Body of pancreas (tissue), 4 donors: ENCODE results near the gene NGDN. TPM values are rescaled to one million over a fixed set of nuclear protein-coding genes. Genes with fewer than 3 reads are reported as not detected.

Experiments used
- ATAC-seq: fragments of 150-250 bp; one replicate; pipeline ENCODE4 v1.9.1; 2016
- DNase-seq, 4 donors: peaks; one replicate each; pipeline ENCODE4 v3.0.0-alpha.2; 2019
- H3K27ac ChIP-seq, 4 donors: fragments of 200-600 bp; sonication (generic); 1 replicate in 3 of 4; 2 replicates in 1 of 4; pipeline versions ENCODE4 v1.5.1 to v1.6.1; 2016 to 2019; ENCODE audit warnings: mild to moderate bottlenecking in 1 of 4, mixed read lengths in 1 of 4, moderate library complexity in 1 of 4
- H3K27me3 ChIP-seq, 2 donors: fragments of 200-600 bp; sonication (generic); one replicate each; pipeline ENCODE4 v1.6.0; 2016; ENCODE audit warnings: mild to moderate bottlenecking in 1 of 2
- H3K36me3 ChIP-seq, 2 donors: fragments of 200-600 bp; sonication (generic); replicated peaks in 1 of 2; 2 replicates each; pipeline ENCODE4 v1.5.1; 2016; ENCODE audit warnings: low read depth in 2 of 2; ENCODE audit not compliant: insufficient read depth in 1 of 2
- H3K4me1 ChIP-seq: fragments of 200-600 bp; sonication (generic); one replicate; pipeline ENCODE4 v1.6.0; 2016
- H3K4me3 ChIP-seq, 2 donors: fragments of 200-600 bp; sonication (generic); 1 replicate in 1 of 2; 2 replicates in 1 of 2; pipeline ENCODE4 v1.5.1; 2016 to 2019
- H3K9me3 ChIP-seq, 3 donors: fragments of 200-600 bp; sonication (generic); 1 replicate in 2 of 3; 2 replicates in 1 of 3; pipeline ENCODE4 v1.5.1; 2016
- POLR2A ChIP-seq, 3 donors: fragments of 450-650 bp; IDR thresholded peaks; one replicate each; pipeline ENCODE4 v1.6.1; 2016; ENCODE audit warnings: antibody characterized with exemption in 3 of 3, mild to moderate bottlenecking in 2 of 3
- WGBS, 2 donors: methylation state at CpG; one replicate each; pipeline ENCODE4 v1.1.5; 2017; 5-methylcytosine and 5-hydroxymethylcytosine counted together
- intact Hi-C: fragments of 100-400 bp; cut with DNase I; formaldehyde crosslinking; loops from one replicate; pipeline ENCODE4 v1.15.1; 2023
- total RNA-seq, 2 donors: library from RNA; depleted of rRNA; stranded (reverse); fragments of >200 nt; gene quantifications; one replicate each; pipeline ENCODE4 v1.1.0, GENCODE V29; 2016
- TF ChIP-seq, protein P1 (sequence below), 7 experiments: fragments of 450-650 bp in 4 of 7; fragments of 200-600 bp in 3 of 7; sonication (generic) in 3 of 7; IDR thresholded peaks; one replicate each; pipeline ENCODE4 v1.5.1; 2016 to 2019; ENCODE audit warnings: antibody characterized with exemption in 7 of 7

The NGDN gene
- total RNA-seq, 2 donors from 2014 or later = 29.0 to 31.6 TPM

DNA sequence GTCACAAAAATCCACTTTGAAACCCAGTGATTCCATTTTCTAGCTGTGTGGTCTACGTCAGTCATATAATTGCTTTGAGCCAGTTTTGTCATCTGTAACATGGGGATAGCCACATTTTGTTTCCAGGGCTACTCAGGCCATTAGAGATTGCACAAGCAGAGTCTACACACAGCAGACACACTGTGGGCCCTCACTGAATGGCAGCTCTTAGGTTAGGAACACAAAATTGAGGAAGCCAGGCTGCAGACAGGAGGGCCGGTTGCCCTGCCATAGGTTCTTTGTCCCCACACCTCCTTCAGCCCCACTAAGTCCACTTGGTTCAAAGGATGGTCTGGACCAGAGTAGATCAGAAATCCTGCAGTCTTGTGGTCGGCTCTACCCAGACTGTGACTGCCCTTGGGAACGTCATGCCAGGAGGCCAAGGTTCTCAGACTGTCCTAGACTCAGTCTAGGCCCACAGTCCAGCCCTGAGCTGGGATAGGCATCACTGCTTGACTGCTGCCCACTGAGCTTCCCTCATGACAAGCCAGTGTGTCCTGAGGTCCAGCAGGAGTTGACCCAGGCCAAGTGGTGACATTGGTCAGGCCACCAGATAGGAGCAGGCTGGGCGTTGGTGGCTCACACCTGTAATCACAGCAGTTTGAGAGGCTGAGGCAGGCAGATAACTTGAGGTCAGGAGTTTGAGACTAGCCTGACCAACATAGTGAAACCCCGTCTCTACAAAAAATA lies 30.2 kb upstream of the NGDN start:
- Histone ChIP-seq H3K27ac (no peak overlapping the region), H3K36me3 (no peaks in the 10 kb centered on the region), H3K9me3 (no peaks in the 10 kb centered on the region), H3K4me1 (no peaks in the 10 kb centered on the region), H3K4me3 (no peak overlapping the region), H3K27me3 (no peaks in the 10 kb centered on the region)
- intact Hi-C loops = no loop called here
- DNase-seq (no peak), ATAC-seq (no peak)
- TF ChIP-seq POLR2A (IDR thresholded peaks at IDR 0.05) = no peak
- TF ChIP-seq, protein P1, sequence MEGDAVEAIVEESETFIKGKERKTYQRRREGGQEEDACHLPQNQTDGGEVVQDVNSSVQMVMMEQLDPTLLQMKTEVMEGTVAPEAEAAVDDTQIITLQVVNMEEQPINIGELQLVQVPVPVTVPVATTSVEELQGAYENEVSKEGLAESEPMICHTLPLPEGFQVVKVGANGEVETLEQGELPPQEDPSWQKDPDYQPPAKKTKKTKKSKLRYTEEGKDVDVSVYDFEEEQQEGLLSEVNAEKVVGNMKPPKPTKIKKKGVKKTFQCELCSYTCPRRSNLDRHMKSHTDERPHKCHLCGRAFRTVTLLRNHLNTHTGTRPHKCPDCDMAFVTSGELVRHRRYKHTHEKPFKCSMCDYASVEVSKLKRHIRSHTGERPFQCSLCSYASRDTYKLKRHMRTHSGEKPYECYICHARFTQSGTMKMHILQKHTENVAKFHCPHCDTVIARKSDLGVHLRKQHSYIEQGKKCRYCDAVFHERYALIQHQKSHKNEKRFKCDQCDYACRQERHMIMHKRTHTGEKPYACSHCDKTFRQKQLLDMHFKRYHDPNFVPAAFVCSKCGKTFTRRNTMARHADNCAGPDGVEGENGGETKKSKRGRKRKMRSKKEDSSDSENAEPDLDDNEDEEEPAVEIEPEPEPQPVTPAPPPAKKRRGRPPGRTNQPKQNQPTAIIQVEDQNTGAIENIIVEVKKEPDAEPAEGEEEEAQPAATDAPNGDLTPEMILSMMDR (IDR thresholded peaks at IDR 0.05) = no peak
- WGBS, 2 donors = 63 to 80% methylated on average over 5 to 6 of the region's 6 CpGs

GRCh38 chr14:23441076-23441475 lies 28.4 kb upstream of the NGDN start:
- H3K4me1 ChIP-seq = no peaks in the 10 kb centered on the region
- no peak for DNase-seq
- H3K36me3 ChIP-seq = no peaks in the 10 kb centered on the region
- H3K27me3 ChIP-seq = no peaks in the 10 kb centered on the region
- TF ChIP-seq, protein P1 (IDR thresholded peaks at IDR 0.05) = no peak
- TF ChIP-seq POLR2A (IDR thresholded peaks at IDR 0.05) = no peak
- no peaks in the 10 kb centered on the region for H3K9me3 ChIP-seq
- 9 to 10% methylated on average over 1 of the region's 1 CpG for WGBS, 2 donors
- intact Hi-C loops = no loop called here
- ATAC-seq = no peak
- H3K27ac ChIP-seq = no peak overlapping the region
- no peak overlapping the region for H3K4me3 ChIP-seq

GRCh38 chr14:23442721-23443356 lies 26.7 kb upstream of the NGDN start:
- H3K27ac ChIP-seq = no peak overlapping the region
- H3K4me3 ChIP-seq = no peak overlapping the region
- TF ChIP-seq, protein P1 (IDR thresholded peaks at IDR 0.05) = no peak
- TF ChIP-seq POLR2A (IDR thresholded peaks at IDR 0.05) = no peak
- 75 to 76% methylated on average over 7 to 9 of the region's 9 CpGs for WGBS, 2 donors
- no peak for DNase-seq
- H3K36me3 ChIP-seq = no peaks in the 10 kb centered on the region
- no peaks in the 10 kb centered on the region for H3K27me3 ChIP-seq
- ATAC-seq = no peak
- peaks cover 7% of the 10 kb centered on the region for H3K4me1 ChIP-seq
- no peaks in the 10 kb centered on the region for H3K9me3 ChIP-seq
- intact Hi-C loops = no loop called here

DNA sequence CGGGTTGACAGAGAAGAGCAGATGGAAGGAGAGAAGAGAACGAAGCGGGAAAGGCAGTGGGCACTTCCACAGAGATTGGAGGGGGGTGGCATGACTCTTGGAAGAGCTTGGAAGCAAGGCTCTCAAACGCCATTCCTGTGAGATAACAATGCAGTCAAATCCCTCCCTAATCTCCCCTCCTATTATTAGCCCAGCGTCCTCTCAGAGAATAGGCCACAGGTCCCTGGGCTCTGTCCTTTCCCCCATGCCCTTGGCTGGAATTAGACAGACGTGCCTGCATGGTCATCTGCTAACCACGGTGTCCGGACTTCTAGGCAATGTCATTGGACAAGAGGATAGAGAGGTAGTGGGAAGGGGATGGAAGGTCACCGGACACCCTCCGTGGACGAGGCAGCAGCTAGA lies 26.1 kb upstream of the NGDN start:
- intact Hi-C loops = no loop called here
- WGBS, 2 donors = 72 to 75% methylated on average over 11 of the region's 11 CpGs

More for the DNA sequence above, 26.1 kb upstream of the NGDN start:
- Histone ChIP-seq H3K4me3 (no peak overlapping the region), H3K4me1 (peaks cover 13% of the 10 kb centered on the region), H3K27me3 (no peaks in the 10 kb centered on the region), H3K27ac (no peak overlapping the region), H3K36me3 (no peaks in the 10 kb centered on the region), H3K9me3 (no peaks in the 10 kb centered on the region)
- no peak for DNase-seq
- no peak for ATAC-seq
- TF ChIP-seq POLR2A (IDR thresholded peaks at IDR 0.05) = no peak
- TF ChIP-seq, protein P1 (IDR thresholded peaks at IDR 0.05) = no peak
